Amniotic stem cell (primary cell): ENCODE results near the gene MRPL58.
"Not testable (repeated sequence)": the region's sequence is repeated elsewhere in the genome, so short reads cannot be mapped to it uniquely, and the experiment has no call there.

Experiments used
- DNase-seq: peaks from one replicate; lab custom pipeline; 2025; lab: John Stamatoyannopoulos, UW

Gene MRPL58

DNA sequence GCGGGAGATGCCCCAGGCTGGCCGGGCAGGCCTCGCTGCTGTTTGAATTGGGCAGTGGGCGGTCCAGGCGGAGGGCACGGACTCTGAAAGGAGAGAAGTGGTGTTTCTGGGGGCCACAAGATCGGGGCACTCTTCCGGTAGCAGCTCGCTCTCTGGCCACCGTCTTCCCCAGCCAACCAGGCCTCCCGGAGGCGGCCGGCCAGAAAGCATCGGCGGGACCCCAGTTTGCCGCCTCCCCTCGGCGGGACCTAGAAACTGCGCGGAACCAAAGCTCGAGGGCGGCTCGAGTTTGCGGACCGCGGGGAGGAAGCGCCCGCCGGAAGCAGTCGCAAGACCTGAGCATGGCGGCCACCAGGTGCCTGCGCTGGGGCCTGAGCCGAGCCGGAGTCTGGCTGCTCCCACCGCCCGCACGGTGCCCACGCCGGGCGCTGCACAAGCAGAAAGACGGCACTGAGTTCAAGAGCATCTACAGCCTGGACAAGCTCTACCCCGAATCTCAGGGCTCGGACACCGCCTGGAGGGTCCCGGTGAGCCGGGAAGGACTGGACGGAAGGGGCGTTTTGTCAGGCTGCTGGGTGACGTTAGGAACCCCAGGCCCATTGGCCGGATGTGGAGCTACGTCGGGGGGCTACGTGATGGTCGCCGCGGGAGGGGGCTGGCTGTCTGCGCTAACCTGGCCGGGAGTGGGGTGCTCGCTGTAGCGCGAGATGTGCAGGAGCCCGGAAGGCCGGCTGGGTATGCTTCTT, at the start of gene MRPL58:
Gene MRPL58 (plus strand): TSS at position 325 of the 746 bp plus-strand sequence. CDS start 17 bp downstream, at position 342.
- peak; percentile 72 for DNase-seq

DNA sequence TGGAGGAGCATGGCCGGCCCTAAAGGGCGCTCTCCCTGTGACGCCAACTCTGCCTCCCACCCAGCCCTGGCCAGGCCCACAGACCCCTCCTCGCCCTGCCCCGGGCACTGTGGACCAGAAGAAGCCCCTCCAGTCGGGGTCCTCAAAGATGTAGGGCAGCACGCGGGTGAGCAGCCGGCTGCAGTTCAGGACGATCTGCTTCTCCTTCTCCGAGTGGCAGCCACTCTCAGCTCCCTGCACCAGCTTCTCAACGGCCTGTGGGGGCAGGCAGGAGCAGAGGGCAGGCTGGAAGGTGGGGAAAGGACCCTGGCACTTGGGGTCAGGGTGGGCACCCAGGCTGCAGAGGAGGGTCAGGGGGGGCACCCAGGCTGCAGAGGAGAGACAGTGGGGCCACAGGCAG, 48.8 kb upstream of the MRPL58 start:
- no peak for DNase-seq

DNA sequence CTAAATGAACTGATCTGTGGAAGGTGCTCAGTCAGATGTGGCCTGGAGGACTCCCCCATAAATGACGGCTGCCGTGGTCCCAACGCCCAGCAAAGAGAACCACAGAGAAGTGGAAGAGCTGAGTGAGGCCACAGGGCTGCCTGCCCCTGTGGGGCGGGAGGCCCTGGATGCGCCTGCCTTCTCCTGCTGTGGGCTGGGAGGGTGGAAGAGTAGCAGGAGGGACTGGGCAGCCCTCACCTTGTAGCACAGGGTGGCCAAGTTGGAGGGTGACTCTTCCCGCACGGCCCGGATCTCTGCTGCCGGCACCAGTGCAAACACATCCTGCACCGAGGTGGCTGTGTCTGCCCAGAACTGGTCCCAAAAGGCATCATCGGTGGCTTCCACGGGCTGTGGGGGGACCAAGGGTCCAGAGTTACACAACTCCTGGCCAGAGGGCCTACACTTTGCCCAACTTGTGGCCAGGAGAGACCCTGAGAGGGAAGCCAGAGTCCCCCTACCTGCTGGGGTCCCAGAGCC, 48.2 kb upstream of the MRPL58 start:
- DNase-seq = no peak

DNA sequence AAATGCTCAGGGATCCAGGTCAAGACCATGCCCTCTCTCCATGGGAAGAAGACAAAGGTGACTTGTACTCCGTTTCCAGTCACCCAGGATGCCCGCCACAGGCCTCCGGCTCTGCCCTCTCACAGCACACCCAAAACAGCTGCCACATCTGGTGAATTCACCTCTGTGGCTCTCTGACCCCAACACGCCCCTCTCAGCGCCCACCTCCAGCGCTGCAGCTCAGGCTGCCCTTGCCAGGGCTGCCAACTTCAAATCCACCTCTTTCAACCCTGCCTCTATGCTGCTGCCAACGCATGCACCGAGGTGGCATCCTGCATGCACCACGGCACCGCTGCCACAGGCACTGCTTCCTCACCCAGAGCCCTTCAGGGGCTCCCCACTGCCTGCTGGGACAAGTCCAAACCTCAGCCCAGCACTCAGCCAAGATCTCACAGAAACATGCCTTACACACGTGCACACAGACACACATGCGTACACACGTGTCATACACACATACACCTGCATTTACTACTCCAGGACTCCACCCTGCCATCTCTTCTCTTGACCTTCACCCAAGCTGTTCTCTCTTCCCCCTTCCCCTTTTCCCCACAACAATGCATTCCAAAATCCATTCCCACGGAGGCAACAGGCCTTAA, 47.4 kb upstream of the MRPL58 start:
- DNase-seq = no peak

DNA sequence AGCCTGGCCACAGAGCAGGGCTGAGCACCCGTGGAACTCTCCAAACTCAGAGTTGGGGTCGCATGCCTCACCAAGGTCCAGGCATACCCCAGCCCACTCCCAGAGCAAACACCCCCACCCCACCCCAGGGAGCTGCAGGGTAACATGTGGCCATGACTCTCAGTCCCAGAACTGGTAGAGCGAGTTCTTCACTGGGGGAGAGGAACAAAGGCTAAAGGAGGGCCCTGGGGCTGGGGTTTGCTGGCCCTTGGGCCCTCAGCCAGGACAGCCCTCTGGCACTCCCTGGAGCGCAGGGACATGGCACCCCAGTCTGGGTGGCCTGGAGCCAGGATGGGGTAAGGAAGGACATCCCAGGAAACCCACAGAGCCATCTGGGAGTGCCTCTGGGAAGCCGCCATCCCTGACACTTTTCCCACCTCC, 44.1 kb upstream of the MRPL58 start:
- DNase-seq = no peak

DNA sequence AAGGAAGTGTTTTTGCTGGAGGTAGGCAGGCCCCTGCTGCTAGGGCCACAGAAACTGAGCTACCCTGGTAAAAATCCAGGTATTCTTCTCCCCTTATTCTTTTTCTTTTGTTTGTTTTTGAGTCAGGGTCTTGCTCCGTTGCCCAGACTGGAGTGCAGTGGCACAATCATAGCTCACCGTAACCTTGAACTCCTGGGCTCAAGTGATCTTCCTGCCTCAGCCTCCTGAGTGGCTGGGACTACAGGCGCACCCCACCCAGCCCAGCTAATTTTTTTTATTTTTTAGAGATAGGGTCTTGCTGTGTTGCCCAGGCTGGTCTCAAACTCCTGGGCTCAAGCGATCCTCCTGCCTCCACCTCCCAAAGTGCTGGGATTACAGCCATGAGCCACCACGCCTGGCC, 43.0 kb upstream of the MRPL58 start:
- DNase-seq = not testable (repeated sequence)

DNA sequence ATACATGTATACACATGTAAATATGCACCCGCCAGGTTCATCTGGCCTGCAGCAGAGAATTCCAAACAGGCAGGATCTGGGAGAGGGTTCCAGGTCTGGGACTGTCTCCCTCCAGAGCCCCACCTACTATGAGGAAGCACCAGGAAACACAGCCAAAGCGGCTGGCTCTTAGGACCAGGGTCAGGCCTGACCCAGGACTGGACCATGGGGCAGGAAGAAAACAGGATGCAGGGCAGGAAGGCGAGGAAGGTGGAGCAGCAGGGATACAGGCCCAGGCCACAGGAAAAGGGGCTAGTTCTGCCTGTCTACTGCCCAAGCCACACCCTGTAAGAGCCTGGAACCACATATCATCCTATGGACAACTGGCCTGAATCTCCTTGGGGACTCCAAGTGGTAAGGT, 42.1 kb upstream of the MRPL58 start:
- DNase-seq = no peak

DNA sequence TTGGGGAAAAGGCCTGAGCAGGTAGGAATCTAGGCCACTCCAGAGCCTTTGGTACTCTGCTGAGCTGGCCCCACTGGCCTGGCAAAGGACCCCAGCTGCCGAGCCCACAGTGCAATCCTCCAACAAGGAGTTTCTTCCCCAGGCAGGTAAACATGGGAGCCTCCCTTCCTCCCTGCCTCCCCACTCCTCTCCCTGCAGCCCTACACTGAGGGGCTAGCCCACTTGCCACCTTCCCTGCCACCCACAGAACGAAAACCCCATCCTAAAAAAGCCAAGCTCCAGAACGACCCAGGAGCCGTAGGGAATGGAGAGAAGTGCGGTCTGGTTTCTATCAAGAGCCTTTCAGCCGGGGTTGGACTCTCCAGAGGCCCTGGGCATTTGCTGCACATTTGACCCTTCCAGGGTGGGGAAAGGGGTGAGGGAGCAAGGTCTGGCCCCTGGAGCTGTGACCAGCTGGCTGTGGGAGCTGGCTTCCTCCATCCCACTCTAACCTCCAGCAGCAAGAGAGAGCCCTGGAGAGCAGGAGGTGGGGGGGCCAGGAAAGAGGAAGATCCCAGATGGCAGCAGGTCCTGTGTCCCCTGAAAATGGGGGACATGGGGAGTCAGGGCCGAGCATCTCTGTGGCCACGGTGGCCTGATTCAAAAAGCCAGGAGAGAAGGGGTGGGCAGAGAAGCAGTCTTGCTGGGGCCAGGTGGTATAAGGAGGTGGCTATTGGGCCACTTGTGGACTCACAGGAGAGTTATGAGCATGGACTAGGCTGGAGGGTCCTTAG, 41.2 kb upstream of the MRPL58 start:
- DNase-seq = no peak

DNA sequence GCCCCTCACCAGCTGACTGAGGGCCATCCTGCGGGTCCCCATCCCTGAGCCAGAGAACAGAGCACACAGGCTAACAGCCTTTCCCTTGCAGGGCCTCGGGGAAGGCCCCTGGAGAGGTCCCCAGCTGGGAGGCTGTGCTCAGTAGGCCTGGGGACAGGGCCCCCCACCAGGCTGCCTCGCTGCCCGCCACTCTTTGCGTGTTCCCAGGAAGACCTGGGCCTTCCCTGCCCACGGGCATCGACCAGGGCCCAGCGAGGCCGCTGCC, 40.7 kb upstream of the MRPL58 start:
- DNase-seq = no peak

DNA sequence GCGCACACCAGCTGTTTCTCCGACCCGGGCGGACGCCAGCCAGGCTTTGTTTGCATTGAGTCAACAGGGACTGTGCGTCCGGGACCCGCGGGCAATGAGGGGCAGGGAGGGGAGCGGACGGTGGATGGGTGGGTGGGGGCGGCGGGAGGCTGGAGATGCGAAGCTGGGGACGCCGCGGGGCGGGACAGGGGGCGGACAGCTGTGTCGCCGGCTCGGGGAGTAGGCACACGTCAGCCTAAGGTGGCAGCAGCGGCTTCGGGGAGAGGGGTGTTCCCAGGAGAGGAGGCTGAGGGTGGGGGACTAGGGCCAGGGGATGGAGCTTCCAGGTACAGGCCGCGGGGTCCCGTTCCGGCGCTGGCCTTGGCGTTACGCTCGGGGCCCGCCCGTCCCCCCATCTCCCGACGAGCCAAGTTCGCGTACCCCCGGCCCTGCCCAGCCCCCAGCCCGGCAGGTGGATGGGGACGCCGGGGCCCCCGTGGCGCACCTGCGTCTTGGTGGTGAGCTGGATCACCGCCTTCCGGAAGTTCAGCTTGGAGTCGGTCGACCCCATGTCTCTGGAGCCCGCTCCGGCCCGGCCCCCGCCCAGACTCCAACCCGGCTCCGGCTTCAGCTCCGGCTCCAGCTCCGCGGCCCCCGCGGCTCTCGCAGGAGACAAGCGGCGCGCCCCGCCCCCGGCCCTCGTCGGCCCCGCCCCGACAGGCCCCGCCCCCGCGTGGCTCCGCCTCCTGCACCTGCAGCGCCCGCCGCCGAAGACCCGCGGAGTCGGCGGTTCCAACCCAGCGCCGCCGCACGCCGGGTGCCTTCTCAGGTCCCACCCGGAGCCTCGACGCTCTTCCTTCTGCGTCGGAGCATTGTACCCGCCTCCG, 40.1 kb upstream of the MRPL58 start, which contains the start of gene HID1:
Gene HID1 (minus strand): TSS at position 653 of the 866 bp plus-strand sequence. CDS start 103 bp downstream, at position 550.
- DNase-seq = no peak

DNA sequence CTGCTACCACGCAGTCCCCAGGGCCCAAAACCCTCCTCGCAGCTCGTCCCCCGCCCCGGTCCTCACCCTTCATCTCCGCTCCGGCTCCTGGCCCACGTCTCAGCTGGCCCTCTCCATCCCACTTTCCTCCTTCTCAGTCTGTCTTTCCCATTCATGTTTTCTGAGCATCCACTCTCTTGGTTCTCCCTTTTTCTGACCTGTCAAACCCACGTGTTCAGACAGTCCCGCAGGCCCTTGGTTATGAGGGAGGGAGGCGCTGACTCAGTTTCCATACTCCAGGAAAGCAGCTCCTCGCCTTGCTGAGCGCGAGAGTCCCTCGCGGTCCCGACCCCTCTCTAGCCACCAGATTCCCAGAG, 39.5 kb upstream of the MRPL58 start:
- no peak for DNase-seq

DNA sequence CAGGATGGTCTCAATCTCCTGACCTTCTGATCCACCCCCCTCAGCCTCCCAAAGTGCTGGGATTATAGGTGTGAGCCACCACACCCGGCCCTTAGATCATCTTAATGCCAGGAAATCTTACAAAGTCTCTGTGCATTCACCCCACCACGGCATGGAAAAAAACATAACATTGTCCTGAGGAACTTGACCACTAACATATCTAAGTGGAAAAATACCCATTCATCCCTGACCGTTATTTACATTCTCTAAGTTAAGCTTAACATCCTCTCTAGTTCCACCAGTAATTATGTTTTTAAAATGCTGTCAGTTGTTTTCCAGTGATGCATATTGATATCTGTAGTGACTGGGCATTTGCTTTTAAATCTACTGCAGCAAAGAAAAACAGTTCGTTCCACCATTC, 36.5 kb upstream of the MRPL58 start:
- DNase-seq = no peak

DNA sequence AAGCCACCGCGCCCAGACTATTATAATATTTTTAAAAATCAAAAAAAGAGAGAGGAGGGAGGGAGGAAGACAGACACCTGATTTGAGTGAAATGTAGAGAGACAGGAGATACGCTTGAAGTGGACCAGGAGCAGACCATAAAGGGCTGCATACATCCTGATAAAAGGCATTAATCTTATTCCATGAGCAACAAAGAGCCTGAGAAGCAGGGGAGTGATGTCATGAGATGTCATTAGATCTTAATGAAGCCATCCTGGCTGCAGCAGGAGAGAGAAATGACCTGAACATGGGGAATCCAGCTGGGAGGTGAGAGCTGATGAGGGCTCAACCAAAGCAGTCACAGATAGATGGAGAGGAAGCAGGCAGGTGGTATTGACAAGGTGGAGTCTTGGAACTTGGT, 34.7 kb upstream of the MRPL58 start:
- no peak for DNase-seq

DNA sequence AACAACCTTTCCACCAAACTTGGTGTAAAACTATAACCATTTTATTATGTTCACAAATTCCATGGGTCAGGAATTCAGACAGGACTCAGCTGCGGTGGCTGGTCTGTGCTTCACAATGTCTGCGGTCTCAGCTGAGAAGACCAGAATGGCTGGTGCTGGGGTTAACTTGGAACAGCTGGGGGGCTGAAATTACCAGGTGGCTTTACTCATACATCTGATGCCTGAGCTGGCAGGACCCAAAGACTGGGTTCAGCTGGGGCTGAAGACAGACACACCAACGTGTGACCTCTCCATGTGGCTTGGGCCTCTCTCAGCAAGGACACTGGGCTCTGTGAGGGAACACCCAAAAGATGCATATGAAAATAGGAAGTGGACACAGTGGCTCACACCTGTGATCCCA, 34.2 kb upstream of the MRPL58 start:
- DNase-seq = no peak

DNA sequence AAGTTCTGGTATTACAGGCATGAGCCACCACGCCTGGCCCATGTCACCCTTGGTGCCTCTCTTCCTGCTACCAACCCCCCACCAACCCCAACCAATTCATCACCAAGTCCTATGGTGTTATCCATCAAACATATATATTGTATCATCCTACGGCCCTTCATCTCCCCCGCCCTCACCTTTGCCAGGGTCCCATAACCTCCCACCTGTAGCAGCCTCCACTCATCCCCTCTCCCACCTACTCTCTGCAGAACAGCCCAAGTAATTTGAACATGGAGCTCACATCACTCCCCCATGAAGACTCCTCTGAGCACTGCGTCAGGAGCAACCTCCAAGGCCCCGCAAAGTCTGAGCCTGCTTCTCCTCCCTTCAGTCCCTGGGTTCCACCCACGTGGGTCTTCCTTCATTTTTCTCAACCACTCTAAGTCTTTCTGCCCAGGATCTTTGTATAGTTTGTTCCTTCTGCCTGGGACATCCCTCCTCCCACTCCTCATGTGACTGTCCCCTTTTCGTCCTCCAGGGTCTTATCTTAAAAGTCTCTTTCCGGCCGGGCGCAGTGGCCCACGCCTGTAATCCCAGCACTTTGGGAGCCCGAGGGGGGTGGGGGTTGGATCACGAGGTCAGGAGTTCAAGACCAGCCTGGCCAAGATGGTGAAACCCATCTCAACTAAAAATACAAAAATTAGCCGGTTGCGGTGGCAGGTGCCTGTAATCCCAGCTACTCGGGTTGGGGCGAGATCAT, 32.9 kb upstream of the MRPL58 start:
- no peak for DNase-seq

DNA sequence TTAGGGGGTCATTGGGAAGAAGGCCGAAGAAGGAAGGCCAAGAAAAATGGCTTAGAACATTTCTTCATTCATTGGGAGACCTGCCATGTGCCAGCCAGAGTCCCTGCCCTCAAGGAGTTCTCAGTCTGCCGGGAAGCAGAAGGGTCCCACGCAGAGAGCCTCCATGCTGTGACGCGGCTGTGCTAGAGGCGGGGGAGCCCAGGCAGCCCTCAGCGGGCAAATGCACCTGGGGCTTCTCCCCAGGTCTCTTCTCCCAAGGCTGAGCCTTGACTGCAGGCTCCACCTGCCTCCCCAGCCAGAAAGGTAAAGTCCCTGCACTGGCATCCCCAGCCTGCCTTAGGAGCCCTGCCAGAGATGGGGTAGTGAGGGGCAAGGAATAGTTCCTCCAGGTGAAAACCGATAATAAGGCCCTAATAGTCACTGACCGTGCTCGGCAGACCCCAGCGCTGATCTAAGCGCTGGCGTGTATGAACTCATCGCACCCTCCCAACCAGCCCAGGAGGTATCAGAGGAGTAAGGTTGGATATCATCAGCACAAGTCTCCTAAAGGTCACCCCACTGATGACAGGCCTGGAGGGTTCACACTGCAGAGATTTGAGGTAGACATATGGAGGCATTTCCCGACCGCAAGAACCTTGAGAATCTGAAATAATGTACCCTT, 31.0 kb upstream of the MRPL58 start:
- DNase-seq = no peak

DNA sequence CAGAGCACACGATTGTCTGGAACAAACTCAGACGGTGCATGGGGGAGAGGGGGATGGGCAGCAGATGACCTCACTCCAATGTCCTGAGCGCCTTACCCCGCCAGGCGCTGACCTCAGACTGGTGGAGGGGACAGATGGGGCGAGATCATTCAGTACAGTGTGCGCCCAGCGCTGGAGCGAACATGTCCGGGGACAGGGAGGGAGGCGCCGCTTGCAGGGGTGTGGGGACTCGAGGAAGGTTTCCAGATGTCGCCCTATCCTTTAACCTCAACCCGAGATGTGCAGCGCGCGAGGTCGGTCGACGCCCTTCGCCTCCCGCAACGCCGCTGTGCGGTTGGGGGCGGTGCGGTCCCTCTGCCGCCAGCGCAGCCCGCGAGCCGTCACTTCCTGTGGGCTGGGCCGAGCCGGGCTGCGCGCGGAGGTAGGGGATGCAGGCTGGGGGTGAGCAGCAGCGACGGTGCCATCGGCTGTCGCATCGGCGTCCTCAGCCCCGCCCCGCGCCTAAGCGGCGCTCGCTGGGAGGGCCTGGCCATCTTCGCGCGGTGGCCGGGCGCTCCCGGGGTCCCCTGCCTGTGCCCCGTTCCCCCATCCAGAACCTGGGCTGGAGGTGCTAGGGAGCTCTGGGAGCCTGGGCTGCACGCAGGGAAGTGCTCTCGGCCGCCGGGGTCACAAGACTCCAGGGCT, 30.3 kb upstream of the MRPL58 start:
- DNase-seq = no peak

DNA sequence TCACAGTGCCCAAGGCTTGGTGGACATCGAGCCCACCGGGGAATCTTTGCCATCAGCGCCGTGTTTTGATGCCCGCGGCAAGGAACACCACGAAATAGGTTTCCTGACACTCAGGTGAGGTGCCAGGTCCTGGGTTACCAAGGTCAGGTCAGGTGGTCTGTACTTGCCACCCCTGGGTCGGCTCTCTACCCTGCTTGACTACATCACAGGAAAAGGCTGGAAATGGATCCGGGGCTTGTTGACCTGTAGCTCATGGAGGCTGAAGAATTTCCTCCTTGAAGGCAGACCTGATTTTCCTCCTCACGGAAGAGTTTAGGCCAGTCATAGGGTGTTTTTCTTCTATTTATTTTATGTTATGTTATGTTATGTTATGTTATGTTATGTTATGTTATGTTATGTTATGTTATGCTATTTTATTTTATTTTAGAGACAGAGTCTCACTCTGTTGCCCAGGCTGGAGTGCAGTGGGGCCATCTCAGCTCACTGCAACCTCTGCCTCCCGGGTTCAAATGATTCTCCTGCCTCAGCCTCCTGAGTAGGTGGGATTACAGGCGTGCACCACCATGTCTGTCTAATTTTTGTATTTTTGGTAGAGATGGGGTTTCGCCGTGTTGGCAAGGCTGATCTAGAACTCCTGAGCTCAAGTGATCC, 29.7 kb upstream of the MRPL58 start:
- DNase-seq = not testable (repeated sequence)

DNA sequence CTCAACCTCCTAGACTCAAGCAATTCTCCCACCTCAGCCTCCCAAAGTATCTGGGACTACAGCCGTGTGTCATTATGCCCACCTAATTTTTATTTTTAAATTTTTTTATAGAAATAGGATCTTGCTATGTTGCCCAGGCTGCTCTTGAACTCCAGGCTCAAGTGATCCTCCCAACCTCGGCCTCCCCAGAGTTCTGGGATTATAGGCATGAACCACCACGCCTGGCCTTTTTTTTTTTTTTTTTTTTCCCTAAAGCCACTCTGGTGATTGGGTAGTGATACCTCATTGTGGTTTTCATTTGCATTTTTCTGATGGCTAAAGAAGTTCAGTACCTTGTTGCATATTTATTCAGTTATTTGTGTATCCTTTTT, 26.3 kb upstream of the MRPL58 start:
- no peak for DNase-seq

DNA sequence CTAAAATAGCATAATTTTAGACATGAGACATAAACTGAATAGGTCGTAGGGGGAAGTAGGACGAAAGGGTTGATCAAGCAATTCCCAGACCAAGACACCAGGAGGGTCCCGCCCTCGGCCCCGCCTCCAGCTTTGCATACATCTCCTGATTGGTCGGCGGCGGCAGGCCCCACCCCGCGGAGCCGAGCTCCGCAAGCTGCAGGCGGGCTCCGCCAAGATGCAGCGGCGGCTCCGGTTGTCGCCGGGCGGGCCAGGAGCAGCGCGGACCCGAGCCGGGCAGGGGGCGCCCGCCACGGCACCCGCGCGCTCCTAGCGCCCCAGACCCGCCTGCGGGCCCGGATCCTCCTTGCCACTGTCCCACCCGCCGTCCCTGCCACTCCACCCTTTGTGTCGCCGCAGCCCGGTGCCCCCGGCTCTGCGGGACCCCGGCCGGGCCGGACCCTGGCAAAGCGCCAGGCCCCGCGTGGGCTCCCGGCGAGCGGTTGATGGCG, 25.0 kb upstream of the MRPL58 start, which contains the start of gene CDR2L:
Gene CDR2L (plus strand): TSS at position 215 of the 491 bp plus-strand sequence. CDS start 412 bp downstream, outside the sequence.
- DNase-seq = peak; percentile 79
